GM12873 (cell line): ENCODE results near the gene FAN1.

Source experiments
- TF ChIP-seq, protein P1 (sequence below): IDR thresholded peaks from 2 replicates; pipeline ENCODE4 v1.5.1; 2012; ENCODE audit warnings: low read depth, mild to moderate bottlenecking, moderate library complexity, low read length, control low read depth; ENCODE audit not compliant: insufficient read depth; ENCODE audit errors: missing control alignments

Gene FAN1

DNA sequence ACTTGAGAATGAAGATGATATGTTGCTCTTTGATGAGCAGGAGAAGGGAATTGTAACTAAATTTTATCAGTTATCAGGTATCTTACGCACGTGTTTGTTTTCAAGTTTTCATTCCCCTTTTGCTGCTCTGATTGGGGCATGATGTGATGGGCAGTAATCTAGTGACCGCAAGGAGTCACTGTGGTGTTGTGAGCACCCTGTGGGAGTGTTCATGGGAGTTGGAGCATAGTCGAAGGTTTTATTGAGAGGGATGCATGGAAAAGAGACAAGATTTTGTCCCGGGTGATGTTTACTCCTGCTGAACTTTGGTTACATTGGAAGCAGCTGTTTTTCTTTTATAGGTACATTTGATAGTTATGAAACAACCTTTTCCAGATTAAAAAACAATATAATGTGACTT, 2.1 kb downstream of the FAN1 start:
- TF ChIP-seq, protein P1, sequence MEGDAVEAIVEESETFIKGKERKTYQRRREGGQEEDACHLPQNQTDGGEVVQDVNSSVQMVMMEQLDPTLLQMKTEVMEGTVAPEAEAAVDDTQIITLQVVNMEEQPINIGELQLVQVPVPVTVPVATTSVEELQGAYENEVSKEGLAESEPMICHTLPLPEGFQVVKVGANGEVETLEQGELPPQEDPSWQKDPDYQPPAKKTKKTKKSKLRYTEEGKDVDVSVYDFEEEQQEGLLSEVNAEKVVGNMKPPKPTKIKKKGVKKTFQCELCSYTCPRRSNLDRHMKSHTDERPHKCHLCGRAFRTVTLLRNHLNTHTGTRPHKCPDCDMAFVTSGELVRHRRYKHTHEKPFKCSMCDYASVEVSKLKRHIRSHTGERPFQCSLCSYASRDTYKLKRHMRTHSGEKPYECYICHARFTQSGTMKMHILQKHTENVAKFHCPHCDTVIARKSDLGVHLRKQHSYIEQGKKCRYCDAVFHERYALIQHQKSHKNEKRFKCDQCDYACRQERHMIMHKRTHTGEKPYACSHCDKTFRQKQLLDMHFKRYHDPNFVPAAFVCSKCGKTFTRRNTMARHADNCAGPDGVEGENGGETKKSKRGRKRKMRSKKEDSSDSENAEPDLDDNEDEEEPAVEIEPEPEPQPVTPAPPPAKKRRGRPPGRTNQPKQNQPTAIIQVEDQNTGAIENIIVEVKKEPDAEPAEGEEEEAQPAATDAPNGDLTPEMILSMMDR: no peak

DNA sequence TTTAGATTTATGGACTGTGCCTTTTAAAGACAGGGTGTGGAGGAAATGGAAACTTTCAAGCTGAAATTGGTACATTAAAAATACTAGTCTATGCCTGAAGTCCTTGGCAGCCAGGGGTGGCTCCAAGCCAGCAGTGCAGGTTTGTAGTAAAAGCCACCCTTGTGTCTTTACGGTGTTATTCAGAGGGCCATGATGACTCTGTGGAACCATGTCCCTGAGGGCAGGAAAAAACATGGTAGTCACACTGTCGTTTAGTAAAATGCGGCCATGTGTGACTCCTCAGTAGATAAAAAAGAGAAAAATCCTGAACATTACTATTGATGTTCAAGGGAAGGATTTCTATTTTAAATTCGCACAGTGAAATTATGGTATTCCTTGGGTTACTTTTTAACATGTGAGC, 2.7 kb downstream of the FAN1 start:
- TF ChIP-seq, protein P1: no peak

DNA sequence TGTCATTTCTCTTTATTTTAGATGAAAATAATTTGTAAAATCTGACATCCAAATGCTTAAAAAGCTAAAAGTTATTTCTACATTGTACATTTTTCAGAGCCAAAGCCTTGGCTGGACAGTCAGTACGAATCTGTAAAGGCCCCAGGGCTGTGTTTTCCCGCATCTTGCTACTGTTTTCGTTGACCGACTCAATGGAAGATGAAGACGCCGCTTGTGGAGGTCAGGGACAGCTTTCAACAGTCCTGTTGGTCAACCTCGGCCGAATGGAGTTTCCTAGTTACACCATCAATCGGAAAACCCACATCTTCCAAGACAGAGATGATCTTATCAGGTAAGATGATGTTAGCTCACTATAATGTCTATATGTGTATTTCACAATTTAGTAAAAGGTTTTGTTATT, 10.0 kb downstream of the FAN1 start:
- TF ChIP-seq, protein P1: no peak

DNA sequence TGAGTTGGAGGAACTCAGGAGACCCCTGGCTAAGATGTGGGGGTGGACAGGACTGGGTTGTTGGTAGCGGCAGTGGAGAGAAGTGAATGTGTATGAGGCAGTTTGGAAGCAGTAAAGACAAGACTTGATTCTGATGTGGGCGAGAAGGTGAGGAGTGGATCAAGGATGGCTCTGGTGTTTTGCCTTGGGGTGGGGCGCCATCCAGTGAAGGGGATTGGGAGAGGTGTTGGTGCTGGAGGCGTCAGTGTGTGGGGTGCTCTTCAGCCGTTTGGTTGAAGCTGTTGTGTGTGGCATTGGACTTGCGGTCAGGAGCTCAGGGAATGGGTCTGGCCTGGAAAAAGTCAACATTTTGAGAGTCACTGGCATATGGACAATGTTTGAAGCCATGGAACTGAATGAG, 13.3 kb downstream of the FAN1 start:
- TF ChIP-seq, protein P1: no peak

DNA sequence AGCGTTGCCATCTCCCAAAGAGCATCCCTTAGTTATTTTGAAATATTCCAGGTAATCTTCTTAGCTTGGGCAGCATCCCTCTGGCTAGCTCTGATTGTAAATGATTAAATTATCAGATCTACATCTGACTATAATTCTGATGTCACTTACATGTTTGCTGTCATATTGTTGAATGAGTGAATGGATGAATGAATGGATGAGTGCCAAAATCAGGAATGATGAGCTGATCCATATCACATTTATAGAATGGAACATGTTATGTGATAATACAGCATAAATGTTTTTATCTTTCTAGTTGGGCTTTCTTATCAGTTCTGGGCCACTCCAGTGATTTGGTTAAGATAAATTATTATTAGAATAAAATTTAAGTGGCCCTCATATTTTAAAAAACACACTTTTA, 14.0 kb downstream of the FAN1 start:
- TF ChIP-seq, protein P1: no peak

DNA sequence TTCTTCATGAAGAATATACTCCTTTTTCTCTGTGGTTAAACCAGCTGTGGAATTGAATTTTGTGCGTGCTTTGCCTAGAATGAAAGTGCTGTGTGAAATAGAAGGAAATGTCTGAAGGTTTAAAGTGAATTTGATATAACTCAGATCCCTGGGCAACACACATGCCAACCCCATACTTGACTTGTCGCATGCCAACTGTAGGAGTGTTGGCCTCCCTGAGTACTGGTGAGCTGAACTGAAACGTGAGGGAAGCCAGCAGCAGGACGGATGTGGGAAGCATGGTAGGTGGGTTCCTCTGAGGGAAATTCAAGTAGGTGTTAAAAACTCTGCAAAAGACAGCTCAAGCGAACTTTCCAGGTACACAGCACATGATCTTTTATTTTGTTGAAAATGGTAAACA, 14.7 kb downstream of the FAN1 start:
- TF ChIP-seq, protein P1: no peak

DNA sequence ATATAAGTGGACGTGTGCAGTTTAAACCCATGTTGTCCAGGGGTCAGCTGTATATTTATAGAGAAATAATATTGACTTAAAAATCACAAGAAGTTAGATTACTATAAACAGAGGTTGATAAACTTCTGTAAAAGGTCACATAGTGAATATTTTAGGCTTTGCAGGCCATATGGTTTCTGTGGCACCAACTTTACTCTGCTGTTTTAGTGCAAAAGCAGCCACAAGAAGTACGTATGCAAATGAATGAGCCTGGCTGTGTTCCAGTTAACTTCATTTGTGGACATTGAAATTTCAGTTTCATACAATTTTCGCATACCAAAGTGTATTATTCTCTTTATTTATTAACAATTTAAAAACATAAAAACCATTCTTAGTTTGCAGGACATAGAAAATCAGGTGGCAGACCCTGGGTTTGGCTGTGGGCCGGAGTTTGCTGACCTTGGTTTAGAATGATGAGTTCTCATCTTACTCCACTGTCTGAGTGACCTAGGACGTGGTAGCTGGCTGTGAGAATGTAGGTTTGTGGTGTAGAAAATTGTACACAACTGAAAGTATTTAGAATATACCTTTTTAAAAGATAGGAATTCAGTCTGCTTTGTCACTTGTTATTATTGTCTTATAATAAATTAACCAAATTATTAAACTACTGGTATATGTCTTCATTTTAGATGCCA, 16.3 kb downstream of the FAN1 start:
- TF ChIP-seq, protein P1: no peak
